Measurements from ENCODE around the gene EHMT1. TPM values are rescaled to one million over a fixed set of nuclear protein-coding genes. Genes with fewer than 3 reads are reported as not detected.

The EHMT1 gene
- total RNA-seq, 1 donor from 2014 or later, result 95.9 TPM

DNA sequence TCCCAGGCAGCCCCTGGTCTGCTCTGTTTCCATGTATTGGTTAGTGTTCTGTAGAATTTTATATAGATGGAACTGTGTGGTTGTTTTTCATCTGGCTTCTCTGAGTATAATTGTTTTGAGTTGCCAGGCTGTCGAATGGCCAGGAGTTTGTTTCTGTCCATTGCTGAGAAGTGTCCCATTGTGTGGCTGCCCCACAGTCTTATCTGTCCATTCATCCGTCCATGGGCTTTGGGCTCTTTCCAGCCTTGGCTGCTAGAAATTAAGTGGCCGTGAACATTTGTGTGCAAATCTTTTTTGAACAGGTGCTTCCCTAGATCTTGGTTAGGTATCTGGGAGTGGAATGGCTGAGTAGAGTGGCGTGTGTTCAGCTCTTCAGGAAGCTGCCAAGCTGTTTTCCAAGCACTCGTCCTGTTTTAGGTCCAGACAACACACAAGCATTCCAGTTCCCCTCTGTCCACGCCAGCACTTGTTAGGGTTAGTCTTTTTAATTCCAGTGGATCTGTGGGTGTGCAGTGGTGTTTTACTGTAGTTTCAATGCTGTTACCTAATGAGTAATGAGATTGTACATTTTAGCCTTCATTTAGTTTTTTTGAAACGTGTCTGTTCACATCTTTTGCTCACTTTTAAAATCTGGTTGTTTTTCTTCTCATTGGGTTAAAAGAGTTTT is 136.6 kb downstream of the EHMT1 start:
- intact Hi-C loops (cut with micrococcal nuclease), result no loop called here

- intact Hi-C loops (cut with micrococcal nuclease), result no loop called here
Observed at GRCh38 chr9:137756045-137756744, 137.4 kb downstream of the EHMT1 start.

DNA sequence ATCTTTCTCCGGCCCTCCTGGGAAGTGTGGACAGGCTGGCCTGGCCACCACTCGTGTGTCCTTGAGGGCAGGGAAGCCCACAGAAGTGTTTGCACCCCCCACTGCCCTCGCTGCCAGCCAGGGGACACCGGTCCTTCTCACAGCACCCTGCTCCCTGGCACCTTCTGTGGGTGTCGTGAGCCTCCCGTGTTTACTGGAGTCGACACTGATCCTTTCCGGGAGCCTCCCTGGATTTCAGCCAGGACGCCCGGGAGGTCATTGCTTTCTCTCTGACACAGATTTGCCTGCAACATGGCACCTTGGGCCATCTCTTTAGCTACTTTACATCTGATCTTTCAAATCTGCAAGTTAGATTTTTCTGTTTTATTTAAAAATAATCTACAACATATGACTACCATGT is 138.3 kb downstream of the EHMT1 start:
- intact Hi-C loops (cut with micrococcal nuclease), result no loop called here

DNA sequence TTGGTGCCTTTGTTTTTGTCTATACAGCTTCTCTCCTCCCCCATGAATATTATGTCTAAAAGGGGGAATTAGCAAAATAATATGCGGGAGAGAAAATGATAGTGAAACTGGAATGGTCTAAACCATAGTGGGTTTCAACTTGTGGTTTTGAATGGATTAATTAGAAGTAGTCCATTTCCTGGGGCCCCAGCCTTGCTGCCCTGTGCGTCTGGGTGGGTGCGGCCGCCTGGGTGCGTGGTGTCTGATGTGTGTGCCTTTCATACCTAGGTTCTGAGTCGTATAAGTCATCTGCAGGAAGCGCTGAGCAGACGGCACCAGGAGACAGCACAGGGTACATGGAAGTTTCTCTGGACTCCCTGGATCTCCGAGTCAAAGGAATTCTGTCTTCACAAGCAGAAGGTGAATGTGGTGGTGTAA is 138.8 kb downstream of the EHMT1 start:
- intact Hi-C loops (cut with micrococcal nuclease), result no loop called here

DNA sequence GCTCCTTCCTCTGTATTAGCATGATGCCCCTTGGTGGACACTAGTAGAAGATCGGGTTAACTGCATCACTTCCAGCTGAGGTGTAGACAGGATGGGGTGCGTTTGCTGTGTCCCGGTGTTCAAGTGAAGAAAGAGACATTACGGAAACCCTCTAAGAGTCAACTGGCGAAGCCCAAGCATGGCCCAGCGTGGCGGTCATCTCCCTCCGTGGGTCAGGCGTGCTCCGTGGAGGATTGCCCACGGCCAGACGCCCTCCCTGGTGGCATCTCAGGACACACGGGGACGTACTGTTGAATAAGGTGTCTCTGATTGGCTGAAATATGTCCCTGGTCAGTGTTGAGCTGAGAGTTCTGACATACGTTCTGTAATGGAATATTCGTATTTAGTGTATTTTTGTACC is 139.3 kb downstream of the EHMT1 start:
- intact Hi-C loops (cut with micrococcal nuclease), result no loop called here

GRCh38 chr9:137759117-137759516 is 140.3 kb downstream of the EHMT1 start:
- intact Hi-C loops (cut with micrococcal nuclease), result no loop called here

DNA sequence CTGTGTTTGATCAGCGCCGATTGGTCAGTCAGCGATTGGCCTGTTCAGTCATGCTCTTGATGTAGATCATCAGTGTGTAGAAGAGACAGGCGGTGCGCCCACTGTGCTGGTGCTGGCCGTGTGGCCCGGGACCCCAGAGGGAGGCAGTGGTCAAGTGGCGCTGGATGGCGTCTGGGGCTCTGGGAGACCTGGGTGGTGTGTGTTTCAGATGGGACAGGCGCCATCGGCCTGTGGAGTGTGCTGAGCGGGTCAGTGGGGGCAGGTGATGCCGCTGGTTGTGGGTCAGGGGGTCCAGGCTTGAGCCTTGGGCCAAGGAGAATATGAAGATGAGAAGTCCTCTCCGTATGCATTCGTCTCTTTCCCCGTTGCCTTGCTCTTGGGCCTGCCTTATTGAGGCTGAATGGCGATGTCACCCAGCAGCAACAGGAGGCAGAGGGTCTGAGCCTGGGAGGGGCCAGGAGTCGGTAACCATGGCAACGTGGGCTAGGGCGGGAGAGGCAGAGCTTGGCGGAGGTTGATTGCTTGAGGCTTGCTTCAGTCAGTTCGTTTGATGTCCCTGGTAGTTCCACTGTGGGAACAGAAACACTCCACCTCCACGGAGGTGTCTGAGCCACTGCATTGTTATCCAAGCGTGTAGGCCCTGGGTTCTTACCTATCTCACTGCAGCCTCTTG is 141.0 kb downstream of the EHMT1 start:
- intact Hi-C loops (cut with micrococcal nuclease), result no loop called here

DNA sequence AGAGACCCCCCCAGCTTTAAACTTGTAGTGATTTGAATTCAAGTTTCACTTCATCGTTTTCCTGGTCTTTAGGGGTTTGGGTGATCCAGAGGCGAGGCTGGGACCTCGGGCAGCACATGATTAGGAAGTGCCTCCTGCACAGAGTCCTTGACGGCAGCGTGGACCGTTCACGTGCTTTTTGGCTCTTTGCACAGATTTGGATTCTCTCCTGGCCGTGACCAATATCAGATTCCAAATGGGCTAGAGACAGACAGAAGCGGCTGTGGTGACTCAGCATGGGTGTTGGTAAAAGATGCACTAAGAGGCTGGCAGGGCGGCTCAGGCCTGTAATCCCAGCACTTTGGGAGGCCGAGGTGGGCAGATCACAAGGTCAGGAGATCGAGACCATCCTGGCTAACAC is 141.6 kb downstream of the EHMT1 start:
- intact Hi-C loops (cut with micrococcal nuclease), result no loop called here

DNA sequence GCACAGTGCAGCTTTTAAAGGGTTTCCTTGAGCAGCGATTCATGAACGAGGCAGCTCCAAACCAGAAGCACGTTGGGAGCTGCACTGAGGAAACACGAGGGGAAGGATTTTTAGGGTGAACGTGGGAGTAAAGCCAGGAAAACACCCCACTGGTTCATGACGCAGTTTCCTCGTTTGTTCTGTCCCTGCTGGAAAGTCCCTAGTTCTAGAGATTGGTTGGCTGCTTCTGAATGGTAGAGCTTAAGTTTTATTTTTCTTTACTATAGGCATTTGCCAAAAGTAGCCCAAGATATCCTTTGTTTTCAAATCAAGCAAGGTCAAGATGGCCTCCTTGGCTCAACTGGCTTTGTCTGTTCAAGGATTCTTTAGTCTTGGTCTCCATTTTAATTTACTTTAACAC is 142.2 kb downstream of the EHMT1 start:
- intact Hi-C loops (cut with micrococcal nuclease), result no loop called here

- intact Hi-C loops (cut with micrococcal nuclease), result no loop called here
Observed at GRCh38 chr9:137761793-137762192, 143.0 kb downstream of the EHMT1 start.

GRCh38 chr9:137762414-137763061 is 143.7 kb downstream of the EHMT1 start:
- intact Hi-C loops (cut with micrococcal nuclease), result no loop called here

DNA sequence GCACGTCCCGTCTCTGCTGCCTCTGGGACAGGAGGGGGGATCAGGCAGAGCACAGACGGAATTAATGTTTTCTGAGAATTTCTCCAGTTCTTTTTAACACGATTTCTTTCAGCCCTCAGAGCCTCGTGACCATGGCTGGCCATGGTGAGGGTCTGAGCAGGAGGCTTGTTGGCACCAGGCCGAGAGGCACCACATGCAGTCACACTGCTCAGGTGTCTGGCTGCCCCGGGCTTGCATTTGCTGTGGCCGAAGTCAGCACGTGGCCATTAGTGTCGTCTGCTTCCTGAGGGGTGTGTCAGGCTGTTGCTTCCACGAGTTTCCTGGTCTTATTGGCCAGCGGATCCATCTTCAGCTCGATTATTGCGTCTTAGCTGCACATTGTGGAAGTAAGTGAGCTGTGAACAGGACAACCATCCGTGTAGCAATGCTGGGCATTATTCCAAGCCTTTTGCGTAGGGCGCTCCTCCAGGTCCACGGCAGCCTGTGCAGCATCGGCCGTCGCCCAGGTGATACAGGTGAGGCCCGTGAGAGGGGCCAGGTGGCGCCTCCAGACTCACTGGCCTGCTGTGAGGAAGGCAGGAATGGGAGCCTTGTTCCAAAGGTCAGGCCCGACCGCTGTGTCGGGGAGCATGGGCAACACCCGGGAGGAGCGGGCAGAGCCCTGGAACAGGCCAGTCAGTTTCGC is 144.6 kb downstream of the EHMT1 start:
- intact Hi-C loops (cut with micrococcal nuclease), result no loop called here

GRCh38 chr9:137764171-137764671 is 145.4 kb downstream of the EHMT1 start:
- intact Hi-C loops (cut with micrococcal nuclease), result no loop called here

DNA sequence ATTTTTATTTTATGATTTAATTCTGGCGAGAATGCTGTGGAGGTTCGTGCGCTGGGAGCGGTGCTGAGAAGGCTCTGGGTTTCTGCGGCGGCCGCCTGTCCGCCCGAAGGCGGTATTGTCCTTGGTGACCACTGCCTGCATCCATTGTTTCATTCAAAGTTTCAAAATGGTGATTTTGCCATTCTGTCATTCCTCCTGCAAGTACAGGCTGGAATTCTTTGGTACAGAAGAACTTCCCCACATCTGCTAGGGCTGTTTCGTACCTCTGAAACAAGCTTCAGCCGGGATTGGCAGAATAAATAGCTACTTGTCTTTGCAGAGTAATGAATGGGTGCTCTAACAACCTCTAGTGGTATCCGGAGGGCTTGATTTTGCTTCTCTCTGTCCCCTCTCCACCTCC is 146.2 kb downstream of the EHMT1 start:
- intact Hi-C loops (cut with micrococcal nuclease), result no loop called here

GRCh38 chr9:137765536-137765935 is 146.7 kb downstream of the EHMT1 start:
- intact Hi-C loops (cut with micrococcal nuclease), result no loop called here

DNA sequence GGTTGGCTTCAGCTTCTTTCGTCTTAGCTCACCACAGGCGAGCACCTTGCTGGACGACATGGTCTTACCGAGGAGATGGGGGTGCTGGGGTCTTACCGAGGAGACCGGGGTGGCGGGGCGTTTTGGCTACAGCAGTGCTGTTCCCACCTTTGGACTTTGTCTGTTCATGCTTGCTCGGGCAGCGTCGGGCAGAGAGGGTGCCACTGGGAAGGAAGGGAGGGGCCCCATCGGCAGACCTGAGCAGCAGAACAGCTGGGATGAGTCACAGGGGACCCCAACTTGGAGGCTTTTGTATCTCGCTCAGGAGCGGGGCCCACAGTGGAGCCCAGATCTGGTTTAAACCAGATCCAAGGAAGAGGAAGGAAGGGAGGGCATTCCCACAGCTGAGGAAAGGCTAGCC is 152.8 kb downstream of the EHMT1 start:
- intact Hi-C loops (cut with micrococcal nuclease), result no loop called here

DNA sequence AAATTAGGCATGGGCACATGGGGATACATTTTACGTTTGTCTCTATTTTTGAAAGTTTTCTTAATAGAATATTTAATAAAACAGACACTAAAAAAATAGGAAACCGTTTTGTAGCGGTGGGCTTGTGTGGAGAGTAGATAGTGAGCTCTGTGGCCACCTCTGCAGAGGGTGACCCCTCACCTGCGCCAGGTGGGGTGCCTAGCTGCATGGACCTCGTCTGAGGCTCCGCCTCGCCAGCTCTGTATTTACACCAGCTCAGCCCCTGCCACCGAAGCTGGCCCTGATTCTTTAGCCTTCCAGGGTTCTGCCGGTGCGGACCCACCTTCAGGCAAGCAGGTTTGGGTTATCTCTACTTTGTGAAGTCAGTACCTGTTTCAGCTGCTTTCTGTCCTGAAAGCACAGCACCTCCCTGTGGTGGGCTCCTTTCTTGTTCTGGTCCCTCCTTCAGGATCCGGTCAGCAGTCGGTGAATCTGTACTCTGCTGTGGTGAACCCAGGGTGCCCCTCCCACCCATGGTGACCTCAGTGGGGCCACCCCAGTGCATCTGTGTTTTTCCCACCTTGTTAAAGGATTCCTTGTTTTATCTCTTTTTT is 153.6 kb downstream of the EHMT1 start:
- intact Hi-C loops (cut with micrococcal nuclease), result no loop called here

GRCh38 chr9:137774775-137775386 is 156.1 kb downstream of the EHMT1 start:
- intact Hi-C loops (cut with micrococcal nuclease), result no loop called here

DNA sequence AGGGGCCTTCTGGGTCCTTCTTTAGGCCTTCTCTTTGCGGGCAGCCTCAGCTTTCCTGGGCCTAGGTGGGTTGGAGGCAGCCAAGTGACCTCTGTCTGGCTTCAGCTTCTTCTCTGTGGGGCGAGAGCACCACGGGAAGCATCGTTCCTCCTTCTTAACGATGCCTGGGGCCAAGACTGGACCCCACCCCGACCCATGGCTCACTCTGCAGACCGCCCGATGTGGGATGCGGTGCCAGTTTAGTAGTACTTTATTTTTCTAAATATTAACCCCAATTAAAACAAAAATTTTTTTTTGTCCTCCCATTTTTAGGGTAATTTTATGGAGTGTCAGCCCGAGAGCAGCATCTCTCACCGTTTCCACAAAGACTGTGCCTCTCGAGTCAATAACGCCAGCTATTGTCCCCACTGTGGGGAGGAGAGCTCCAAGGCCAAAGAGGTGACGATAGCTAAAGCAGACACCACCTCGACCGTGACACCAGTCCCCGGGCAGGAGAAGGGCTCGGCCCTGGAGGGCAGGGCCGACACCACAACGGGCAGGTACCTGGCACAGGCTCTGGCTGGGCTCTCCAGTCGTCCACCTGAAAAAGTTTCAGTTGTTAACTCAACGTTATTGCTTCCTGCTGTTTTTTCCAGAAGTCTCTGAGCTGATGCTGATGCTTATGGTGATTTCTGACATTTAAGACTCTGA is 157.6 kb downstream of the EHMT1 start:
- intact Hi-C loops (cut with micrococcal nuclease), result no loop called here

GRCh38 chr9:137777761-137778160 is 159.0 kb downstream of the EHMT1 start:
- intact Hi-C loops (cut with micrococcal nuclease), result no loop called here

All from T-helper 2 cell treated with Interferon-gamma antibody and Interleukin-4, amounts not matched to agents 100 ng/mL and 5 ng/mL, for 36 hours (primary cell).